GM10266 (cell line): Measurements from ENCODE around the gene PIGU.
A peak's percentile ranks its signal among the peaks of the same experiment; 100 is the strongest.

Experiments
- DNase-seq: peaks from one replicate; pipeline ENCODE4 v3.0.0; 2012; ENCODE audit errors: extremely low spot score
- TF ChIP-seq, protein P1 (sequence below): IDR thresholded peaks from 2 replicates; pipeline ENCODE4 v1.5.1; 2012; ENCODE audit warnings: mild to moderate bottlenecking, low read depth; ENCODE audit not compliant: control insufficient read depth, insufficient read depth; ENCODE audit errors: missing control alignments

Gene PIGU

DNA sequence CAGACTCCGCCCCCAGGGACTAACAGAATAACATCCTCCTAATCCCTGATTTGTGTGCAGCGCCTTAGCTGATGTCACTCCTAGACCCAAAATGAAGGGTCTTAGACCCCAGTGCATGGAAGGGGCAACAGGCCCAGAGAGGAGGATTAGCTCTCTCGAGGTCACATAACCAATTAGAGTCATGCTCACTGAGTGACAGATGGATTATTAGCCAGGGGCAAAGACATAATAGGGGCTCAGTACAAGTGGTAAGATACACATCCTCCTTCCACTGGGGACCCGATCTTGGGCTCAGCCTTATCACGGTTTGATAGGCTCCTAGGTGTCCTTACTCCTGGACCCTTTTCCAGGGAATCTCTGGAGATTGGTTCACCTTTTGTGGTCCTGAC lies 28.1 kb upstream of the PIGU start:
- TF ChIP-seq, protein P1, sequence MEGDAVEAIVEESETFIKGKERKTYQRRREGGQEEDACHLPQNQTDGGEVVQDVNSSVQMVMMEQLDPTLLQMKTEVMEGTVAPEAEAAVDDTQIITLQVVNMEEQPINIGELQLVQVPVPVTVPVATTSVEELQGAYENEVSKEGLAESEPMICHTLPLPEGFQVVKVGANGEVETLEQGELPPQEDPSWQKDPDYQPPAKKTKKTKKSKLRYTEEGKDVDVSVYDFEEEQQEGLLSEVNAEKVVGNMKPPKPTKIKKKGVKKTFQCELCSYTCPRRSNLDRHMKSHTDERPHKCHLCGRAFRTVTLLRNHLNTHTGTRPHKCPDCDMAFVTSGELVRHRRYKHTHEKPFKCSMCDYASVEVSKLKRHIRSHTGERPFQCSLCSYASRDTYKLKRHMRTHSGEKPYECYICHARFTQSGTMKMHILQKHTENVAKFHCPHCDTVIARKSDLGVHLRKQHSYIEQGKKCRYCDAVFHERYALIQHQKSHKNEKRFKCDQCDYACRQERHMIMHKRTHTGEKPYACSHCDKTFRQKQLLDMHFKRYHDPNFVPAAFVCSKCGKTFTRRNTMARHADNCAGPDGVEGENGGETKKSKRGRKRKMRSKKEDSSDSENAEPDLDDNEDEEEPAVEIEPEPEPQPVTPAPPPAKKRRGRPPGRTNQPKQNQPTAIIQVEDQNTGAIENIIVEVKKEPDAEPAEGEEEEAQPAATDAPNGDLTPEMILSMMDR: no peak
- DNase-seq: no peak

DNA sequence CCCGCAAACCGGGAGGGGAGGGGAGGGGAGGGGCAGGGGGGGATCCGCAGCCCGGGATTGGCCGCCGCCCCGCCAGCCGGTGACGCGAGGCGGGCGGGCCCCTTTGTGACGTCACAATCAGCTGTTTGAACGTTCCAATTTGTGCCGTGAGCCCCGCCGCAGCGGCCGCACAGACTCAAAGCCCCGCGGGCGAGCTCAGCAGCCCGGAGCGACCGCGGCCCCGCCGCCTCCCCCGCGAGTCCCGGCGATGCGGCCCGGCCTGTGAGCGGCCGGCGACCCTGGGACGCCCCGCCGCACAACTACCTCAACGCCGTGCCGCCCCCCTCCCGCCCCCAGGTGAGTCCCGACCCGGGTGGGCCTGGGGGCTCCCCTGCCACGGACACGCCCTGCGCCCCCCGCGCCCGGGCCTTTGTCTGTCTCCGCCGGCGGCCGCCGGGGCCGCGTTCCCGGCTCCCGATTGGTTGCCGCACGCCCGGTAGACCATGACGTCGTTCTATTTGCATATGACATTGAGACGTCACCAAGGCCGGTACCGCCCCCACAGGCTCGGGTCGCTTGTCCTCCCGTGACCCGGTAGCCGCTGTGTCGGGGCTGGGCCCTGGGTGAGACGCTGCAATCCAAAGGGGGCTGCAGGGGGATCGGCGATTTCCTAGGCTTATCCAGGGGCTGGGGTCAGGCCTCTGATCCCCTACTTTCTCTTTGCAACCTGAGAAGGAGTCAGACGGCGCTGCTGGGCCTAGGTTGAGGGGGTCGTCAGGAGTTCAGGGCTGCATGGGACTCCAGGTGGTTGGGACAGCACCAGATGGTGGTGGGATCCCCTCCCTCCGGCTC lies 27.5 kb upstream of the PIGU start, which contains the start of gene TP53INP2:
Gene TP53INP2, plus strand, starts transcription at position 168 of the 831 bp plus-strand sequence. CDS start 4,396 bp downstream, outside the sequence.
- TF ChIP-seq, protein P1: no peak
- DNase-seq: peak; percentile 91

DNA sequence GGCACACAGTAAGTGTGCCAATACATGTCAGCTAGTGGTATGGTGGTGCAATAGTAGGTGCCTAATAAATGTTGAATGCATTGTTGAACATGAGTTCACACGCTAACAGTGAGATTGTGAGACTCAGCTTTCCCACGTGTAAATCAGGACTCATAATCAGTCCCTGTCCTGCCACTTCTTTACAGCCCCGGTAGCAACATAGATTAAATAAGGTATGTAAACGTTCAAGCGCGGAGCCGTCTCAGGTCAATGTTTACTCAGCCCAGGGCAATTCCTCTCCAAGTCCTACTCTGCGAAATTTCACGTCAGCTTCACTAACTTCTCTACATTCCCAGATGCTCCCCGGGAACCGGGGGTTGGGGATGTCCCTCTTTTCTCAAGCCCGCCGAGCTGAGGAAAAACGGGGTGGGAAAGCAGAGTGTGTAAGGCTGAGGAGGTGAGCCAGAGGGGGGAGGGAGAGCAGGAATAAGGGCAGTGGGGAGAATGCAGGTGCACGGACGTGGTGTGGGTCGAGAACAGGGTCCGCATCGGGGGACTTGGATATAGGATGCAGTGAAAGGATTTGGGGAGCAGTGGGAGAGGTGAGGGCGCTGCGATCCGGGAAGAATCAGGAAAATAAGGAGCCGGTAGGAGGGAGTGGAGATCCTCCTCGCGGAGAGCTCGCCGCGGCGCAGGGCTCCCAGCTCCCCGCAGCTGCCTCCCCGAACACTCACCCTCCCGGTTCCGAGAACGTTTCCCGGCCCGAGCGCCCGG lies 26.7 kb upstream of the PIGU start:
- TF ChIP-seq, protein P1: no peak
- DNase-seq: no peak

DNA sequence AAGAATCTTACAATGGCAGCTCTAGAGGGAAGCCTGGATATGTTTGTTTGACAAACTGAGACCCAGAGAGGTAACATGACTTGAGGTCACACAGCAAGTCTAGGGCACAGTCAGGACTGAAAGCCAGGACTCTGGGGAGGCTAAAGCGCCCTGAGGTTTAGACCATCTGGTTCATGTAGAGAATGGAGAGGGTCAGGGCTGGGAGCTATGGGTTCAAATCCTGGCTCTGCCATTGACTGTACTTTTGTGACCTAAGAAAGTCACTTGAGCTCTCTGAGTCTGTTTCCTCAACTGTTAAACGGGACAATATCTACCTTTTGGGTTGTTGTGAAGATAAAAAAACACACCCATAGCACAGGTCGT lies 26.1 kb upstream of the PIGU start:
- TF ChIP-seq, protein P1: no peak
- no peak for DNase-seq

DNA sequence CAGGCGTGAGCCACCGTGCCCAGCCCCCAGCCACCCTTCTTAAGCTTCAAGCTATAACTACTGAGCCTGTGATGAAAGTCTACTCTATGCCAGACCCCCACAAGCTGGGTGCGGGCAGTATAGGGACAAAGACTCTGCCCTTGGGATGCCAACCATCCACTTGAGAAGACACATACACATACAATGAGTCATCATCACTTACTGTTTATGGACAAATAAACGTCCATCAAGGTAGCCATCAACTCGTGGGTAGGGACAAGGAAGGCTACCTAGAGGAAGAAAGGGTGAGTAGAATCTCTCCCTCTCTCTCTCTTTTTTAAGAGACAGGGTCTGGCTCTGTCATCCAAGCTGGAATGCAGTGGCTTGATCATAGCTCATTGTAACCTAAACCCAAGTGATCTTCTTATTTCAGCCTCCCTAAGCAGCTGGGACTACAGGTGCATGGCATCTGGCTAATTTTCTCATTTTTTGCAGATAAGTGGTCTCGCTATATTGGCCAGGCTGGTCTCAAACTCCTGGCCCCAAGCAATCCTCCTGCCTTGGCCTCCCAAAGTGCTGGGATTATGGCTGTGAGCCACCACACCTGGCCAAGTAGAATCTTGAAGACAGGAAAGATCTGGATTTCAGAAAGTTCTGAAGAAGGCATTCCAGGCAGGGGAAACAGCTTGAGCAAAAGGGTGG lies 24.7 kb upstream of the PIGU start:
- no peak for DNase-seq
- TF ChIP-seq, protein P1: no peak

DNA sequence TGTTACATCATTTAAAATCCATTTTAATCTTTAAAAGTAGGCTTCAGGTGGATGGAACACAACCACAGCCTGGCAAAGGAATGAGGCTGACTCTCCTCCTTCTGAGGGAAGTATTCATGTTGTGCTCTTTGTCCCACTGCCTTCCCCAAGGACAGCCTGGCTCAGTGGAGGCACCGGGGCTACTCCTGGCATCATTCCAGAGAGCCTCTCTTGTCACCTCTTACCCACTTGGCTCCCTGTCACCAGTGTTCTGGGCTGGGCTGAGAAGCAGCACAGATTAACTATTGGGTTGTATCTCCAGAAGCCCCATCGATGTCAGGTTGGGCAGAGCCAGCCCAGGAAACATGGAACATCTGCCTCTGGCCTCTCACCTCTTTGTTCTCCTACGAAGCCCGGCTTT lies 16.5 kb upstream of the PIGU start:
- TF ChIP-seq, protein P1: no peak
- no peak for DNase-seq

DNA sequence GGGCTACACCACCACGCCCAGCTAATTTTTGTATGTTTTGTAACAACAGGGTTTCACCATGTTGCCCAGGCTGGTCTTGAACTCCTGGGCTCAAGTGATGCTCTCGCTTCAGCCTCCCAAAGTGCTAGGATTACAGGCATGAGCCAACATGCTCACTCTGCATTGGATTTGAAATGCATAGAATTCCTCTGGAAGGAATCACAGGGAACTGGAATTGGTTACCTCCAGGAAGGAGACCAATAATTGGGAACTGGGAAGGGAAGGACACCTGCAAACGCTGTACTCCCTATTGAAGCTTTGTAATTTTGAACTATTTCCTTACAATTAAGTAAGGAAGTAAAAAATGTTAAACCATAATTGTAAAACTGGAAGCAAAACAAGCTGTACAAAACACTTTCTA lies 14.9 kb upstream of the PIGU start:
- TF ChIP-seq, protein P1: no peak
- no peak for DNase-seq
